Measurements from ENCODE around the gene NTMT1. TPM values are rescaled to one million over a fixed set of nuclear protein-coding genes. Genes with fewer than 3 reads are reported as not detected.

Gene NTMT1
- total RNA-seq, 1 experiment from 2014 or later: 84.8 TPM

GRCh38 chr9:129633207-129633606 lies 7.2 kb downstream of the NTMT1 start:
- POLR2A ChIA-PET: no interaction called here
- Histone ChIP-seq H3K9ac (ENCODE audit: low read length) (no peak overlapping the region), H3K79me2 (ENCODE audit: insufficient read depth, low read length) (peaks cover 83% of the 10 kb centered on the region), H4K20me1 (ENCODE audit: insufficient read depth) (peaks cover 11% of the 10 kb centered on the region; the same call in 1 of the 2 replicates), H3K9me2 (ENCODE audit: insufficient read depth) (no peaks in the 10 kb centered on the region), H3K9me3 (ENCODE audit: control insufficient read depth in 1 of 2, insufficient read depth in 1 of 2, low read depth in 1 of 2, low read length in 2 of 2) (no peaks in the 10 kb centered on the region), H3K4me2 (ENCODE audit: low read length) (no peak overlapping the region), H2AFZ (ENCODE audit: low read depth, low read length, poor library complexity, severe bottlenecking) (no peak overlapping the region), H3K36me3 (ENCODE audit: control insufficient read depth in 1 of 2, insufficient read depth in 2 of 2, low read length in 2 of 2) (peaks cover 37 to 71% of the 10 kb centered on the region in 2 experiments), H3K4me1 (ENCODE audit: control insufficient read depth in 1 of 2, insufficient read depth in 2 of 2, low read length in 2 of 2) (peaks cover 0 to 10% of the 10 kb centered on the region in 2 experiments; a peak in 1 of 4 replicates), H3K4me3 (replicated peaks in 1 of 2; ENCODE audit: low read depth in 1 of 2, low read length in 2 of 2) (no peak overlapping the region), H3K27ac (ENCODE audit: low read depth, low read length) (no peak overlapping the region), H3K27me3 (ENCODE audit: insufficient read depth, low read length) (no peaks in the 10 kb centered on the region)
- CTCF ChIA-PET: interaction anchor here (1.0 to 1.2 kb wide), 2 partner anchors 8 to 9 kb away, joined by 3 read pairs; no protein-coding TSS in a partner anchor
- intact Hi-C loops (cut with micrococcal nuclease): no loop called here
- ATAC-seq (no peak), DNase-seq (ENCODE audit: low read depth, low spot score) (no peak)
- TF ChIP-seq EGR1 (IDR thresholded peaks at IDR 0.05; ENCODE audit: low read depth) (no peak), ZBTB33 (IDR thresholded peaks at IDR 0.05; ENCODE audit: extremely low read depth, insufficient replicate concordance, low read length) (no peak)
- RAD21 ChIA-PET (ENCODE audit: low non-redundant PET in 1 of 2, low total read pairs in 2 of 2, uncharacterized antibody in 2 of 2, unreplicated experiment in 2 of 2): no interaction called here
- no TSS peak for BruUV-seq (replicated peaks)

GRCh38 chr9:129633848-129634247 lies 7.9 kb downstream of the NTMT1 start:
- TF ChIP-seq SIN3A (IDR thresholded peaks at IDR 0.05; ENCODE audit: low read depth) (no peak), EZH2phosphoT487 (IDR thresholded peaks at IDR 0.05; ENCODE audit: borderline replicate concordance) (no peak), EZH2 (IDR thresholded peaks at IDR 0.05) (no peak), ZFX (IDR thresholded peaks at IDR 0.05) (no peak), YY1 (IDR thresholded peaks at IDR 0.05; ENCODE audit: extremely low read depth, insufficient replicate concordance, low read depth, low read length) (no peak), TCF7L2 (IDR thresholded peaks at IDR 0.05; ENCODE audit: borderline replicate concordance, extremely low read depth, insufficient read depth, insufficient read length) (no peak), ELF1 (IDR thresholded peaks at IDR 0.05; ENCODE audit: borderline replicate concordance, low read depth) (no peak), RAD21 (IDR thresholded peaks at IDR 0.05; ENCODE audit: low read depth) (no peak), EGR1 (IDR thresholded peaks at IDR 0.05; ENCODE audit: low read depth) (no peak), SRF (IDR thresholded peaks at IDR 0.05; ENCODE audit: low read depth) (no peak), POLR2A (IDR thresholded peaks at IDR 0.05; ENCODE audit: borderline replicate concordance, extremely low read depth, insufficient read depth, insufficient read length) (no peak), CBX3 (IDR thresholded peaks at IDR 0.05; ENCODE audit: low read depth) (no peak), CEBPB (IDR thresholded peaks at IDR 0.05; ENCODE audit: low read depth) (no peak), SP1 (IDR thresholded peaks at IDR 0.05; ENCODE audit: low read depth) (no peak), POLR2AphosphoS5 (IDR thresholded peaks at IDR 0.05; ENCODE audit: low read depth, low read length) (no peak), ZNF274 (IDR thresholded peaks at IDR 0.05; ENCODE audit: low read depth, low read length) (no peak)
- Histone ChIP-seq H4K20me1 (ENCODE audit: insufficient read depth) (peaks cover 5% of the 10 kb centered on the region; the same call in 1 of the 2 replicates), H3K27me3 (ENCODE audit: insufficient read depth, low read length) (no peaks in the 10 kb centered on the region), H3K27ac (ENCODE audit: low read depth, low read length) (no peak overlapping the region), H3K9me2 (ENCODE audit: insufficient read depth) (no peaks in the 10 kb centered on the region), H3K4me1 (ENCODE audit: control insufficient read depth in 1 of 2, insufficient read depth in 2 of 2, low read length in 2 of 2) (peaks cover 0 to 3% of the 10 kb centered on the region in 2 experiments; a peak in 1 of 4 replicates), H3K9ac (ENCODE audit: low read length) (no peak overlapping the region), H3K4me2 (ENCODE audit: low read length) (no peak overlapping the region), H2AFZ (ENCODE audit: low read depth, low read length, poor library complexity, severe bottlenecking) (no peak overlapping the region), H3K9me3 (ENCODE audit: control insufficient read depth in 1 of 2, insufficient read depth in 1 of 2, low read depth in 1 of 2, low read length in 2 of 2) (no peaks in the 10 kb centered on the region), H3K79me2 (ENCODE audit: insufficient read depth, low read length) (peaks cover 83% of the 10 kb centered on the region), H3K4me3 (replicated peaks in 1 of 2; ENCODE audit: low read depth in 1 of 2, low read length in 2 of 2) (no peak overlapping the region), H3K36me3 (ENCODE audit: control insufficient read depth in 1 of 2, insufficient read depth in 2 of 2, low read length in 2 of 2) (peaks cover 39 to 66% of the 10 kb centered on the region in 2 experiments)
- intact Hi-C loops (cut with micrococcal nuclease): no loop called here
- RAD21 ChIA-PET (ENCODE audit: low non-redundant PET in 1 of 2, low total read pairs in 2 of 2, uncharacterized antibody in 2 of 2, unreplicated experiment in 2 of 2): no interaction called here
- POLR2A ChIA-PET: no interaction called here
- no TSS peak for BruUV-seq (replicated peaks)
- ATAC-seq (no peak), DNase-seq (ENCODE audit: low read depth, low spot score) (no peak)
- CTCF ChIA-PET: interaction anchor here (1.0 to 1.2 kb wide), 2 partner anchors 9 kb away, joined by 3 read pairs; no protein-coding TSS in a partner anchor

All from HCT116 (cell line).